GM13976 (cell line): ENCODE results near the gene SNN.

ENCODE experiments used
- DNase-seq: peaks from one replicate; pipeline ENCODE4 v3.0.0; 2012; ENCODE audit warnings: low spot score
- CTCF ChIP-seq: IDR thresholded peaks from 2 replicates; pipeline ENCODE4 v1.5.1; 2012; ENCODE audit warnings: borderline replicate concordance, mild to moderate bottlenecking; ENCODE audit not compliant: insufficient read depth; ENCODE audit errors: extremely low read depth, missing control alignments, control extremely low read depth
- in situ Hi-C: fragments of 300-500 bp; cut with MboI; formaldehyde crosslinking; loops from one replicate; pipeline ENCODE4 v1.12.0; 2022; ENCODE audit warnings: low sequenced_read_pairs, mixed read lengths, inconsistent platforms; ENCODE audit not compliant: unreplicated experiment

Gene SNN

GRCh38 chr16:11726008-11726407 lies 57.8 kb downstream of the SNN start:
- in situ Hi-C loops = no loop called here
- no peak for DNase-seq
- TF ChIP-seq CTCF = no peak

DNA sequence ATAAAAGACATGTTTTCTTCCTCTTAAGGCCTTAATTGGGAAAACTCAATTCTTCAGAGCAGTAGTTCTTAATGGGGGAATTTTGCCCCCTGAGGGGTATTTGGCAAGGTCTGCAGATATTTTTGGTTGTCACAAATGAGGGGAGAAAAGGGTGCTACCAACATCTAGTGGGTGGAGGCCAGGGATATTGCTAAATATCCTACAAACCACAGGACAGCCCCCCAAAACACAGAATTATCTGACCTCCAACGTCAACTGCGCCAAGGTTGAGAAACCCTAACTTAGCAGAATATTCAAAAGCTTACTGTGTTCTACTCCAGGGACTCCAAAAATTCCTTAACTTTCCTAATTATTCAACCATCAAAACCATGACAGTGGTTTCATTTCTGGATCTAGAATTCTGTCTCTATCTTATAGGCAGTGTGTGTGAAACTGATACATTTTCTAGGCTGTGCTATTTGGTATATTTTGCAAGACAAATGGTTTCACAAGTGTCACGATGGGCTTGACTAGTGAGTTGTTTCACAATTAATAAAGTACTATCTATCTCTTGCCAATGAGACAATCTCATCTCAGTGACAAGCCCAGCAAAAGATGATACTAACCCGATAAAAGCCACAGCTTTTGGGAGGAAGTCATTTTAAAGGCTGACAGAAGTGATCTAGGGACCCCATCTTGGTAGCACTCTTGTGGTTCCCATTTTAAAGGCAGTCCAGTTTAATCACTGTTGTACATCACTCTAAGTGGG lies 59.7 kb downstream of the SNN start:
- no peak for TF ChIP-seq CTCF
- in situ Hi-C loops = no loop called here
- peak; percentile 47 for DNase-seq
